Activated CD8-positive, alpha-beta T cell treated with anti-CD3 and anti-CD28 coated beads for 36 hours (primary cell): Measurements from ENCODE around the gene FGFRL1. TPM values are rescaled to one million over a fixed set of nuclear protein-coding genes. Genes with fewer than 3 reads are reported as not detected.

ENCODE experiments used
- ATAC-seq: fragments of 200-7000 bp; cut with Tn5 transposase; one replicate; pipeline ENCODE4 v1.10.0; 2021; ENCODE audit warnings: mild to moderate bottlenecking, moderate library complexity
- CTCF ChIA-PET: fragments of 350-600 bp; sonication (Branson Sonifier 250); formaldehyde crosslinking; loops from one replicate; lab custom pipeline; 2021; ENCODE audit warnings: antibody characterized with exemption; lab: Charles Lee
- POLR2A ChIA-PET: fragments of 350-600 bp; sonication (Branson Sonifier 250); formaldehyde crosslinking; loops from one replicate; lab custom pipeline; 2021; ENCODE audit warnings: antibody characterized with exemption; lab: Charles Lee
- DNase-seq: peaks from one replicate; pipeline ENCODE4 v3.0.0-alpha.2; 2020
- H3K27ac Mint-ChIP-seq: one replicate; pipeline ENCODE4 v1.8.0; 2021; ENCODE audit warnings: mild to moderate bottlenecking, mixed read lengths
- H3K27me3 Mint-ChIP-seq: one replicate; pipeline ENCODE4 v1.8.0; 2021; ENCODE audit warnings: mixed read lengths
- H3K36me3 Mint-ChIP-seq: one replicate; pipeline ENCODE4 v1.8.0; 2021; ENCODE audit warnings: low read depth, mixed read lengths
- H3K4me1 Mint-ChIP-seq: one replicate; pipeline ENCODE4 v1.8.0; 2021; ENCODE audit warnings: low read depth, mixed read lengths
- H3K4me3 Mint-ChIP-seq: one replicate; pipeline ENCODE4 v1.8.0; 2021; ENCODE audit warnings: mild to moderate bottlenecking, moderate library complexity, mixed read lengths
- H3K9me3 Mint-ChIP-seq: one replicate; pipeline ENCODE4 v1.8.0; 2021; ENCODE audit warnings: mixed read lengths
- intact Hi-C: fragments of 100-400 bp; cut with micrococcal nuclease; formaldehyde crosslinking; loops from one replicate; pipeline ENCODE4 v1.10.0; 2022
- total RNA-seq, 2 experiments: library from RNA; stranded (reverse); gene quantifications; one replicate each; pipeline ENCODE4 v1.2.3, GENCODE V29; 2021
- TF ChIP-seq, protein P1 (sequence below): fragments of 200-600 bp; IDR thresholded peaks from one replicate; pipeline ENCODE4 v1.8.0; 2022; ENCODE audit warnings: antibody characterized with exemption, mild to moderate bottlenecking

FGFRL1 gene
- total RNA-seq, 2 experiments from 2014 or later = 16.2 to 18.0 TPM

DNA sequence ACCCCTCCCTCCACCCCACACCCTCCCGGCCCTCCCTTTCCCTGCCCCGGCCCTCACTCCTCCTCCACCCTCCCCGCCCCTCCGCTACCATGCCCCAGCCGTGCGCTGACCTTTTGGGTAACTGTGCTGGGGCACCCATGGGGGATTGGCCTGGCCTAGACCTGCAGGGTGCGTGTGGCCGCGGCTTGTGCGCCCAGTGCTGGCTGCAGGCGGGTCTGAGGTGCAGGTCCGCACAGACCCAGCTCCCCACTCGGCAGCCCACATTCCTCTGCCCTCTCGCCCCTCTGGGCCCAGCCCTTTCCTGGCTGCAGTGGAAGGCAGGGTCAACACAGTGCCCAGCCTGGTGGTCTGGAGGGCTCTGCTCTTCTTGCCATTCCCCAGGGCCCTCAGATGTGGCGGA is 24.7 kb downstream of the FGFRL1 start:
- DNase-seq = no peak
- POLR2A ChIA-PET = no interaction called here
- TF ChIP-seq, protein P1, sequence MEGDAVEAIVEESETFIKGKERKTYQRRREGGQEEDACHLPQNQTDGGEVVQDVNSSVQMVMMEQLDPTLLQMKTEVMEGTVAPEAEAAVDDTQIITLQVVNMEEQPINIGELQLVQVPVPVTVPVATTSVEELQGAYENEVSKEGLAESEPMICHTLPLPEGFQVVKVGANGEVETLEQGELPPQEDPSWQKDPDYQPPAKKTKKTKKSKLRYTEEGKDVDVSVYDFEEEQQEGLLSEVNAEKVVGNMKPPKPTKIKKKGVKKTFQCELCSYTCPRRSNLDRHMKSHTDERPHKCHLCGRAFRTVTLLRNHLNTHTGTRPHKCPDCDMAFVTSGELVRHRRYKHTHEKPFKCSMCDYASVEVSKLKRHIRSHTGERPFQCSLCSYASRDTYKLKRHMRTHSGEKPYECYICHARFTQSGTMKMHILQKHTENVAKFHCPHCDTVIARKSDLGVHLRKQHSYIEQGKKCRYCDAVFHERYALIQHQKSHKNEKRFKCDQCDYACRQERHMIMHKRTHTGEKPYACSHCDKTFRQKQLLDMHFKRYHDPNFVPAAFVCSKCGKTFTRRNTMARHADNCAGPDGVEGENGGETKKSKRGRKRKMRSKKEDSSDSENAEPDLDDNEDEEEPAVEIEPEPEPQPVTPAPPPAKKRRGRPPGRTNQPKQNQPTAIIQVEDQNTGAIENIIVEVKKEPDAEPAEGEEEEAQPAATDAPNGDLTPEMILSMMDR = no peak
- Mint-ChIP-seq H3K4me1 (no peaks in the 10 kb centered on the region), H3K36me3 (no peaks in the 10 kb centered on the region), H3K27me3 (peaks cover 1% of the 10 kb centered on the region), H3K9me3 (no peaks in the 10 kb centered on the region), H3K27ac (no peak overlapping the region), H3K4me3 (no peak overlapping the region)
- intact Hi-C loops = no loop called here
- CTCF ChIA-PET = no interaction called here
- no peak for ATAC-seq

DNA sequence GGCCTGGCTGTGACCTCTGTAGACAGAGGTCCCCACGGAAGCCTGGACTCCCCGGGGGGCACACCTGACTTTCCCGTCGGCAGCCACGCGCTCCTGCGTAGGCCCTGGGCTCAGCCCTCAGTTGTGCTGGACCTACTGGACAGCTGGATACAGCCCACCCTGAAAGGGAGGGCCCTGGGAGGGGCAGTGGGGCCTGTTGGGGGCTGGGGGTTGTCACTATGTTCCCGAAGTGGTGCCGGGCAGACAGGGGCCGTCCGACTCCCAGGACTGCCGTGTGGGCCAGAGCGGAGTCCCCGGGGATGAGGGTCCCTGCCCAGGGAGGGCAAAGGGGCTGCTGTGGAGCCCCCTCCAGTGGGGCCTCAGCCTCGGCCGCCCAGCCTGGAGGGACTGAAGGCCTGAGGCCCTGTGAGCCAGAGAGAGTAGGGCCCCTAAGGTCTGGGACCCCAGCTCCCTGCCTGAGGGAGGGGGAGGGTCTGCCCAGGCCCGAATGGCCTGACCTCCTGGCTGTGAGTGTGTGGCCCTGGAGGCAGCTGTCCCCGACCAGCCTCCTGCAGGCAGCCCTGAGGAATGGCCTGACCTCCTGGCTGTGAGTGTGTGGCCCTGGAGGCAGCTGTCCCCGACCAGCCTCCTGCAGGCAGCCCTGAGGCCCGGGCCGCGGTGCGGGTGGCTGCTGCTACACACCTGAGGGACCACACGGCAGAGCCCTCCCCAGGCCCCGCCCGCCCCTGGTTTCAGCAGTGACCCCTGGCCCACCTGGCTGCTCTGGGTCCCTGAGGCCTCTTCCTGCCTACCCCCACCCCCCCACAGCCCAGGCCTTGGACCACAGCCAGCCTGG is 25.8 kb downstream of the FGFRL1 start:
- ChIA-PET CTCF (no interaction called here), POLR2A (no interaction called here)
- no peak for DNase-seq
- Mint-ChIP-seq H3K36me3 (no peaks in the 10 kb centered on the region), H3K27ac (no peak overlapping the region), H3K9me3 (no peaks in the 10 kb centered on the region), H3K4me3 (no peak overlapping the region), H3K27me3 (peaks cover 4% of the 10 kb centered on the region), H3K4me1 (peaks cover 2% of the 10 kb centered on the region)
- no peak for ATAC-seq
- intact Hi-C loops = no loop called here
- TF ChIP-seq, protein P1 = no peak

DNA sequence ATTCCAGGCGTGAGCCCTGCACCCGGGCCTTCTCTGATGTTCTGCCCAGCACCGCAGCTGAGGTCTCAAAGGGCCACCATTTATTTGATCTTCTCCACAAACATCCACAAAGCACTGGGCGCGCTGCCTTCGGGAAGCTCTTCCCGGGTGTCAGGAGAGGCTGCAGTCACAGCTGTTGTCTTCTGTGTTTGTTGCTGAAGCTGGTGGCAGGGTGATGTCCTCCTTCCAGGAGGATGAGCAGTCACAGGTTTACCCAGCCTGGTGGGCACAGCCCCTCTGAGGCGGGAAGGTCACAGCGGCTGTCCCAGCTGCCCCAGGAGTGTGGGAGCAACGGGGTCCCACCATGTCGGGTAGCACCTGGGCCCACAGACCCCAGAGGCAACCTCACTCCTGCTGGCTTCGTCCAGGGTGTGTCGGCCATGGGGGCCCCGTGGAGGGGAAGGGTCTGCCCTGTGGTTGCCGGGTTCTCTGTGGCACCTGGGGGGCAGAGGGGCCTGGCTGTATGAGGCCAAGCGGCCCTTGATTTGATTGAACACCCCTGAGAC is 27.6 kb downstream of the FGFRL1 start:
- no peak for ATAC-seq
- H3K27ac Mint-ChIP-seq = no peak overlapping the region

DNA sequence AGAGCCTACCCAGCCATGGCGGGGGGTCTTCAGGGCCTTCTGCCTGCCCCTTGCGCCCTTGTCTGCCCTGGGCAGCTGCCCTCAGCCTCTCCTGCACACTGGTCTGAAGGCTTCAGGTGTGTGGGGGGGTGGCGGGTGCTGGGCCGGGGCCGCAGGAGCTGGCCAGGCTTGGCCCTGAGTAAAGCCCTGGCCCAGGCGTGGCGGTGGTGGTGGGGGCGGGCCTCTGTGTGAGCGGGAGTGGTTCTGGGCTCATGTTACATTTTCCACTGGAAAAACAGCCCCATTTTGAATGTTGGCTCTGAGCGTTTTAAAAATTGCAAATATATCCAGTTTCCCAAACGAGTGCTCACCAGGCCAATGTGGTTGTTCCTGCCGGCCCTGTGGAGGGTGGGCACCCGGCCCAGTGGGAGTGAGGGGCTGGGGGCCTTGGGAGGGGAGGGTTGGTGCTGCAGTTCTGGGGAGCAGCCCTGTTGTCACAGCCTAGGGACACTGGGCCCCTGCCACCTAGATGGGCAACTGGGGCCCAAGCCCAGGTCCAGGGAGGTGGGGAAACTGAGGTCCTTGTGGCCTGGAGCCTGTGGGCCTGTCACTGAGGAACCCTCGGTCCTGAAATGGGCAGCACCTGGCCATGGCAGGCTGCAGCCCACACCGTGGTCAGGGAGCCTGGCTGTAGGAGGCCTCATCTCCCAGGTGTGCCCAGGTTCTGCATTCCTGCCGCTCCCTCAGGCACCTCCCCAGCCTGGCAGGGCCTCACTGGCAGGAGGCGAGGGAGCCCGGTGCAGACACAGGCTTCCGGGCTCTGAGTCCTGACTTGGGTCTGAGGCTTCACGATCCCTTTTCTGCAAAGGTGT is 28.3 kb downstream of the FGFRL1 start:
- no peaks in the 10 kb centered on the region for H3K36me3 Mint-ChIP-seq
- no peaks in the 10 kb centered on the region for H3K9me3 Mint-ChIP-seq
- ChIA-PET CTCF (no interaction called here), POLR2A (no interaction called here)
- TF ChIP-seq, protein P1 = no peak
- H3K4me1 Mint-ChIP-seq = peaks cover 5% of the 10 kb centered on the region
- H3K27me3 Mint-ChIP-seq = peaks cover 9% of the 10 kb centered on the region
- H3K27ac Mint-ChIP-seq = no peak overlapping the region
- no peak overlapping the region for H3K4me3 Mint-ChIP-seq
- ATAC-seq (no peak), DNase-seq (no peak)
- intact Hi-C loops = no loop called here

More for the DNA sequence above, 27.6 kb downstream of the FGFRL1 start:
- Mint-ChIP-seq H3K4me1 (peaks cover 5% of the 10 kb centered on the region), H3K9me3 (no peaks in the 10 kb centered on the region), H3K27me3 (peaks cover 7% of the 10 kb centered on the region), H3K36me3 (no peaks in the 10 kb centered on the region), H3K4me3 (no peak overlapping the region)
- DNase-seq = no peak
- ChIA-PET POLR2A (no interaction called here), CTCF (no interaction called here)
- intact Hi-C loops = no loop called here
- TF ChIP-seq, protein P1 = no peak
